ENCODE data around the gene SLC28A3. TPM values are rescaled to one million over a fixed set of nuclear protein-coding genes. Genes with fewer than 3 reads are reported as not detected.

The SLC28A3 gene
- total RNA-seq, 4 donors from 2014 or later, result under 0.01 TPM; not detected in 2

DNA sequence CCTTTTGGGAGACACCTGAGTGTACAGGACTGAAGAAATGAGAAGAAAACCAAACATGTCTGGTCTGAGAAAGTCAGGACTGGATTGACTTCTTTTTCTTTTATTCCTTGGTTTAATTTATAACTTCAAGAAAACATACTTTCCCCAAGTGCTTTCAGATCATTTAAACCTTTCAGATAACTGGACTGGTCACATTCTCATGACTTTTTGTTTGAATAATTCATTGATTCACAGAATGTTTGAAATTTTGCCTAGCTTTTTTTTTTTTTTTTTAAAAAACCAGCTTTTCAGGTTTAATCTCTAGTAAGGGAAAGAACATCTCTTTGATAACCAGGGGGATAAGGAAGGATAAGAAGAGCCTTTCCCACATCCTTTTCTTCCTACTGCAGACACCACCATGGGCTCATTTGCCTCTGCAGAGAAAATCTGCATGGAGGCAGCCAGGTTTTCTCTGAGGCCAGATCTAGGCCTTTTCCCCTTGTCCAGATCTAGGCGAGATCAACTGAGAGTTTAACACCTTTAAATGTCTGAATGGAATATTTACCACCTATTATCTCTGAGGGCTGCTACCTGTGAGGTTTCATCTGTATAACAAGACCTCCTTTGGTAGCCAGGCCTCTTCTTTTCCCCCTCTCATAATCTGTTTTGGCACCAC is 45.0 kb upstream of the SLC28A3 start:
- H3K36me3 ChIP-seq, result no peaks in the 10 kb centered on the region
- no peak overlapping the region for H3K4me3 ChIP-seq
- WGBS, result 40% methylated on average over 1 of the region's 1 CpG
- no peaks in the 10 kb centered on the region for H3K9me3 ChIP-seq
- no peak for TF ChIP-seq POLR2A (IDR thresholded peaks at IDR 0.05; ENCODE audit: low read depth)
- TF ChIP-seq EP300 (IDR thresholded peaks at IDR 0.05), result no peak
- TF ChIP-seq POLR2AphosphoS5 (IDR thresholded peaks at IDR 0.05), result no peak
- TF ChIP-seq, protein P1, sequence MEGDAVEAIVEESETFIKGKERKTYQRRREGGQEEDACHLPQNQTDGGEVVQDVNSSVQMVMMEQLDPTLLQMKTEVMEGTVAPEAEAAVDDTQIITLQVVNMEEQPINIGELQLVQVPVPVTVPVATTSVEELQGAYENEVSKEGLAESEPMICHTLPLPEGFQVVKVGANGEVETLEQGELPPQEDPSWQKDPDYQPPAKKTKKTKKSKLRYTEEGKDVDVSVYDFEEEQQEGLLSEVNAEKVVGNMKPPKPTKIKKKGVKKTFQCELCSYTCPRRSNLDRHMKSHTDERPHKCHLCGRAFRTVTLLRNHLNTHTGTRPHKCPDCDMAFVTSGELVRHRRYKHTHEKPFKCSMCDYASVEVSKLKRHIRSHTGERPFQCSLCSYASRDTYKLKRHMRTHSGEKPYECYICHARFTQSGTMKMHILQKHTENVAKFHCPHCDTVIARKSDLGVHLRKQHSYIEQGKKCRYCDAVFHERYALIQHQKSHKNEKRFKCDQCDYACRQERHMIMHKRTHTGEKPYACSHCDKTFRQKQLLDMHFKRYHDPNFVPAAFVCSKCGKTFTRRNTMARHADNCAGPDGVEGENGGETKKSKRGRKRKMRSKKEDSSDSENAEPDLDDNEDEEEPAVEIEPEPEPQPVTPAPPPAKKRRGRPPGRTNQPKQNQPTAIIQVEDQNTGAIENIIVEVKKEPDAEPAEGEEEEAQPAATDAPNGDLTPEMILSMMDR (IDR thresholded peaks at IDR 0.05), result no peak
- no peak overlapping the region for H3K27ac ChIP-seq (replicated peaks in 1 of 4)
- H3K4me1 ChIP-seq, result no peaks in the 10 kb centered on the region
- intact Hi-C loops (cut with DNase I), result no loop called here
- DNase-seq (ENCODE audit: extremely low spot score), result no peak
- no peaks in the 10 kb centered on the region for H3K27me3 ChIP-seq

DNA sequence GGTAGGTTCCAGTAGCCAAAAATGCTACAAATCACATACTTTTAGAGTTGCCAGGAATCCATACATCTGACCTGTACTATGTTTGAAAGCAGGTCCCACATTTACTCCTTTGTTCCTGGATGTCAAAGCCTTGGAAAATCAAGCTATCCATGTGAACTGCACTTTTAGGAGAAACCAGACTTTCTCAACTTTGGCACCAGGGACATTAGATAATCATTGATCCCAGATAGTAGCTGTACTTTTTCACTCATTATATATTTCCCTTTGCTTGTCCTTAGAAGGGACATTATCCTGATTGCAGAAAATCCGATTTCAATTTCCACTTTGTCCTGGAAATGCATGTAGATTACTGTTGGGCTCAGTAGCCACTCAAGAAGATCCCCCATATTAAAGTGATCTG is 44.1 kb upstream of the SLC28A3 start:
- 90% methylated on average over 1 of the region's 1 CpG for WGBS
- Histone ChIP-seq H3K27me3 (no peaks in the 10 kb centered on the region), H3K27ac (replicated peaks in 1 of 4) (no peak overlapping the region), H3K4me1 (no peaks in the 10 kb centered on the region), H3K36me3 (no peaks in the 10 kb centered on the region), H3K9me3 (no peaks in the 10 kb centered on the region), H3K4me3 (no peak overlapping the region)
- no peak for DNase-seq (ENCODE audit: extremely low spot score)
- intact Hi-C loops (cut with DNase I), result no loop called here
- TF ChIP-seq, protein P1 (IDR thresholded peaks at IDR 0.05), result no peak
- TF ChIP-seq POLR2A (IDR thresholded peaks at IDR 0.05; ENCODE audit: low read depth), result no peak
- TF ChIP-seq EP300 (IDR thresholded peaks at IDR 0.05), result no peak
- TF ChIP-seq POLR2AphosphoS5 (IDR thresholded peaks at IDR 0.05), result no peak

DNA sequence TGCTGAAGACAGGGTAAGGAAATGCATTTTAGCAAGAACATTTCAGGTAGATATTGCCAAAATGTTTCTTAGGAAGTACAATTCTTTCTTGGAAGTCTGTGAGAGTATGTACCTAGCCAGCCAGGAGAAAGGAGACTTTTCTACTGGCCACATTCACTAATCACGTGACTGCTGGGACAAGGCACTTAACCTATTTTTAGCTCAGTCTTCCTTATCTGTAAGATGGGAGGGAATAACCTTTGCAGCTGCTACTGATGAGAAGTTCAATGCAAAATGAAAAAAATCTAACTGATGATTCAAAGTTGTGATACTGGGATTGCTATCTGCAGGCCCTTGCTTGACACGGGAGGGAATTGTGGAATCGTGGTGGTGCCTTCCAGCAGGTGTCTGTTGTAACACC is 42.6 kb upstream of the SLC28A3 start:
- WGBS, result 66% methylated on average over 3 of the region's 3 CpGs
- Histone ChIP-seq H3K36me3 (no peaks in the 10 kb centered on the region), H3K4me1 (no peaks in the 10 kb centered on the region), H3K27me3 (no peaks in the 10 kb centered on the region), H3K4me3 (no peak overlapping the region), H3K27ac (replicated peaks in 1 of 4) (no peak overlapping the region), H3K9me3 (no peaks in the 10 kb centered on the region)
- intact Hi-C loops (cut with DNase I), result no loop called here
- DNase-seq (ENCODE audit: extremely low spot score), result no peak
- no peak for TF ChIP-seq POLR2A (IDR thresholded peaks at IDR 0.05; ENCODE audit: low read depth)

DNA sequence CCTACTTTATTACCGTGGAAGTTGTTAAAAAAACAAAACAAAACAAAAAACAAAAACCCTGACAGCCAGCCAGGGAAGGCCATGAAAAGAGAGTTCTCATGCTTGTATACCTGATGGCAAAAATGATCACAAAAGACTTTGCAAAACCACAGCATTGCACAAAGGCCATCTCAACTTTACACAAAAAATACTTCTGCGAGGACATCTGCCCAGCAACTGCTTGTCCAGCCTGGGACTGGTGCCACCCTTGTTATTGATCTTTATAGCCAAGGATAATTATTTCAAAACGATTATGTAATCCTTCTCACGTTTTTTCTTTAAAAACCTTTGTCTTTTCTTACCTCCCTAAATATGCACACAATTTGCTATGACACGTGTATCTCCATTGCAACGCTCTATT is 42.2 kb upstream of the SLC28A3 start:
- intact Hi-C loops (cut with DNase I), result no loop called here
- no peak overlapping the region for H3K27ac ChIP-seq (replicated peaks in 1 of 4)
- no peaks in the 10 kb centered on the region for H3K27me3 ChIP-seq
- H3K4me1 ChIP-seq, result no peaks in the 10 kb centered on the region
- DNase-seq (ENCODE audit: extremely low spot score), result no peak
- no peak overlapping the region for H3K4me3 ChIP-seq
- H3K36me3 ChIP-seq, result no peaks in the 10 kb centered on the region
- 67% methylated on average over 6 of the region's 6 CpGs for WGBS
- no peaks in the 10 kb centered on the region for H3K9me3 ChIP-seq
- TF ChIP-seq POLR2AphosphoS5 (IDR thresholded peaks at IDR 0.05) (no peak), POLR2A (IDR thresholded peaks at IDR 0.05; ENCODE audit: low read depth) (no peak), EP300 (IDR thresholded peaks at IDR 0.05) (no peak)
- TF ChIP-seq, protein P1 (IDR thresholded peaks at IDR 0.05), result no peak

DNA sequence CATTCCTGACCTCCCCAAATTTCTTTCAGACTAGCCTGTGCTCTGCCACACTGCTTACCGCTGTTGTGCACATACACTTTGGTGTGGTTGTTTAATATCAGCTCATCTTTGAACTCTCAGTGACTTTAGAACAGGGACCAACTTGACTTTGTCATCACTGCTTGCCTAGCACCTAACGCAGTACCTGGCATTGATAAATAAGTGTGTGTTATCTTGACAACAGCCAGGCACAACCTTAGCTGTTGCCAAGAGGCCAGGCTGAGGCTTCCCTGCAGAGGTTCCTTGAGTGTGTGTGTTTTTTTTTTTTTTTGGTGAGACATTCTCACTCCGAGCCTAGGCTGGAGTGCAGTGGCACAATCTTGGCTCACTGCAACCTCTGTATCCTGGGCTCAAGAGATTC is 41.0 kb upstream of the SLC28A3 start:
- TF ChIP-seq POLR2A (IDR thresholded peaks at IDR 0.05; ENCODE audit: low read depth), result no peak
- no peak for TF ChIP-seq POLR2AphosphoS5 (IDR thresholded peaks at IDR 0.05)
- TF ChIP-seq EP300 (IDR thresholded peaks at IDR 0.05), result no peak
- TF ChIP-seq, protein P1 (IDR thresholded peaks at IDR 0.05), result no peak
- H3K4me1 ChIP-seq, result no peaks in the 10 kb centered on the region
- 55% methylated on average over 3 of the region's 3 CpGs for WGBS
- H3K4me3 ChIP-seq, result no peak overlapping the region
- DNase-seq (ENCODE audit: extremely low spot score), result no peak
- intact Hi-C loops (cut with DNase I), result no loop called here
- no peak overlapping the region for H3K27ac ChIP-seq (replicated peaks in 1 of 4)
- no peaks in the 10 kb centered on the region for H3K27me3 ChIP-seq
- no peaks in the 10 kb centered on the region for H3K36me3 ChIP-seq
- H3K9me3 ChIP-seq, result no peaks in the 10 kb centered on the region
